ENCODE data around the gene LSM3. TPM values are rescaled to one million over a fixed set of nuclear protein-coding genes. Genes with fewer than 3 reads are reported as not detected.

LSM3 gene
- total RNA-seq, 1 donor from 2014 or later = 24.9 TPM

DNA sequence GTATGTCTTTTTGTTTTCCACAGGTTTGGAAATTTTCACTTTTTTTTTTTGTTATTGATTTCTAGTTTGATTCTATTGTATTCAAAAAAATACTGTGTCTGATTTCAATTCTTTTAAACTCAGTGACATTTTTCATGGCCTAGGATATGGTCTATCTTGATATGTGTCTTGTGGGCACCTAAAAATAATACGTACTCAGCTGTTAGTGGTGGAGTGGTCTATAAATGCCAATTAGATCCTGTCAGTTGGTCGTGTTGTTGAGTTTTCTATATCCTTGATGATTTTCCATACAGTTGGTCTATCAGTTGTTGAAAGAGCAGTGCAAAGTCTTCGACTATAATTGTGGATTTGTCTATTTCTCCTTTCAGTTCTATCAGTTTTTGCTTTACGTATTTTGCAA, 61.7 kb downstream of the LSM3 start:
- no peak for TF ChIP-seq CTCF (conservative IDR thresholded peaks at IDR 0.05; ENCODE audit: low read depth, low read length)
- no peak overlapping the region for H3K4me3 ChIP-seq (ENCODE audit: low read depth, low read length)
- DNase-seq (ENCODE audit: low read depth) = no peak

DNA sequence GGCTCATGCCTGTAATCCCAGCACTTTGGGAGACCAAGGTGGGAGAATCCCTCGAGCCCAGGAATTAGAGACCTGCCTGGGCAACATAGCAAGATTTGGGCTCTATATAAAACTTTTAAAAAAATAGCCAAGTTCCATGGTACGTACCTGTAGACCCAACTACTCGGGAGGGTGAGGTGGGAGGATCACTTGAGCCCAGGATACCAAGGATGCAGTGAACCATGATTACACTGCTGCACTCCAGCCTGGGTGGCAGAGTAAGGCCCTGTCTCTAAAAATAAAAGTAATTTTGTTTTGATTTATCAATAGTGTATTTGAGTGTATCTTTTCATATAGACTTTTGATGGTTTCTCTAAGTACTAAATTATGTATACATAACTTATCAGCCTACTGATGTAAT, 63.1 kb downstream of the LSM3 start:
- TF ChIP-seq CTCF (conservative IDR thresholded peaks at IDR 0.05; ENCODE audit: low read depth, low read length) = no peak
- H3K4me3 ChIP-seq (ENCODE audit: low read depth, low read length) = no peak overlapping the region
- DNase-seq (ENCODE audit: low read depth) = no peak

GRCh38 chr3:14242490-14243311, 64.1 kb downstream of the LSM3 start:
- no peak for DNase-seq (ENCODE audit: low read depth)
- no peak for TF ChIP-seq CTCF (conservative IDR thresholded peaks at IDR 0.05; ENCODE audit: low read depth, low read length)
- no peak overlapping the region for H3K4me3 ChIP-seq (ENCODE audit: low read depth, low read length)

- no peak for DNase-seq (ENCODE audit: low read depth)
- no peak overlapping the region for H3K4me3 ChIP-seq (ENCODE audit: low read depth, low read length)
- TF ChIP-seq CTCF (conservative IDR thresholded peaks at IDR 0.05; ENCODE audit: low read depth, low read length) = no peak
Observed at GRCh38 chr3:14243782-14244181, 65.2 kb downstream of the LSM3 start.

DNA sequence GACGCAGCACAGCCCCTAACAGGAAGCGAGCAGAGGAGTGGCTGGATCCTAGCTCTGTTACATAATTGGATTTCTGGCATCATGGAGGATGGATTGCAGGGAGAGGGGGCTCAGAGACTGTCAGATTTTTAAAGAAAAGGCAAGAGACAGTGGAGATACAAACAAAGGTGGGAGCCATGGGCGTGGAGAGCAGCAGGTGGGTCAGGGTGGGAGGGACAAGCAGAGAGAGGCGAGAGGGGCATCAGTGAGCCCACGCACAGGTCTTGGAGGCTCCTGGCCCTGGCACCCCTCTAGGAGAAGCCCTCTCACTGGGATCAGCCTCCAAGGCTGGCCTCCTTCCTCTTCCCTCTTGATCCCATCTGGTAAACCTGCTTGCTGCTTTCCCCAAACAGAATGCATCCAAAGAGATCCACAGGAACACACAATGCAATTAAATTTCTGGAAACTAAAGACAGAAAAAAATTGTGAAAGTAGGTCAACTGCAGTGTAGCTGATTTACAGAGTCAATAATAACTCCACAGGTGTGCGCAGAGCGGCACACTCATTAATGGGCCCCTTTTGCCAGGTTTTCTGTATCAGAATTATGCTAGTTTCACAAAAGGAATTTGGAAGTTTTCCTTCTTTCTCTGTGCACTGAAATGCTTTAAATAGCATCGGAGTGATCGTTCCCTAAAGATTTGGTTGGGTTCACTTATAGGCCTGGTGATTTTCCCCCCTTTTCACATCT, 66.1 kb downstream of the LSM3 start:
- DNase-seq (ENCODE audit: low read depth) = no peak
- no peak for TF ChIP-seq CTCF (conservative IDR thresholded peaks at IDR 0.05; ENCODE audit: low read depth, low read length)

DNA sequence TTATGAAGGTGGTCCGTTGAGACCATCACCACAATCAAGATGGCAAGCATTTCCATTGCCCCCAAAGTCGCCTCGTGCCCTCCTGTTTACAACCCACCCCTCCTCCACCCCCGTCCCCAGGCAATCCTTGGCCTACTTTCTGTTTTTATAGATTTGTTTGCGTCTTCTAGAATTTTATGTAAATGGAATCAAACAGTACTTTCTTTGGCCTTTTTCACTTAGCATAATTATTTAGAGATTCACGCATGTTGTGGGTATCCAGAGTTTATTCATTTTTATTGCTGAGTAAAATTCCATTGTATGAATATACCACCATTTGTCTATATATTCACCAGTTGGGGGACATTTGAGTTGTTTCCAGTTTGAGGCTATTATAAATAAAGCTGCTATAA, 66.6 kb downstream of the LSM3 start:
- DNase-seq (ENCODE audit: low read depth) = no peak
- H3K4me3 ChIP-seq (ENCODE audit: low read depth, low read length) = no peak overlapping the region
- TF ChIP-seq CTCF (conservative IDR thresholded peaks at IDR 0.05; ENCODE audit: low read depth, low read length) = no peak

More for the DNA sequence above, 66.1 kb downstream of the LSM3 start:
- H3K4me3 ChIP-seq (ENCODE audit: low read depth, low read length) = no peak overlapping the region

Data from epithelial cell of proximal tubule (primary cell).